HCT116 (cell line): ENCODE data around the gene NGEF. TPM values are rescaled to one million over a fixed set of nuclear protein-coding genes. Genes with fewer than 3 reads are reported as not detected.

Experiments
- ATAC-seq: fragments of 200-7000 bp; cut with Tn5 transposase; 2 replicates; pipeline ENCODE4 v1.9.1; 2020; ENCODE audit warnings: mild to moderate bottlenecking, moderate library complexity
- BruUV-seq: library from RNA; stranded (reverse); fragments of 400-500 nt; replicated peaks from 2 replicates; lab custom pipeline; 2021; lab: Mats Ljungman, UMichigan
- CTCF ChIA-PET: fragments of 300-600 bp; sonication (Branson Sonifier 250); formaldehyde crosslinking; loops from one replicate; lab custom pipeline; 2021; ENCODE audit warnings: antibody characterized with exemption; lab: Charles Lee
- POLR2A ChIA-PET: fragments of 300-600, 350-600 bp; sonication (Branson Sonifier 250); formaldehyde crosslinking; loops from one replicate; lab custom pipeline; 2021; ENCODE audit warnings: antibody characterized with exemption; lab: Charles Lee
- RAD21 ChIA-PET, 2 experiments: fragments of 300-600 bp; sonication (Branson Sonifier 250); formaldehyde crosslinking; loops; one replicate each; lab custom pipeline; 2023; ENCODE audit warnings: low total read pairs in 2 of 2; ENCODE audit not compliant: uncharacterized antibody in 2 of 2, unreplicated experiment in 2 of 2, low non-redundant PET in 1 of 2; lab: Charles Lee
- DNase-seq: peaks from one replicate; pipeline ENCODE4 v3.0.0-alpha.2; 2010; ENCODE audit warnings: low read depth, low spot score
- H2AFZ ChIP-seq: fragments of 200-600 bp; shearing (Covaris generic), sonication (generic); 2 replicates; pipeline ENCODE4 v1.6.1; 2017; ENCODE audit warnings: low read depth, mixed run types, mixed read lengths, antibody characterized with exemption, low read length; ENCODE audit not compliant: poor library complexity, severe bottlenecking
- H3K27ac ChIP-seq: 2 replicates; pipeline ENCODE4 v1.5.1; 2012; ENCODE audit warnings: low read depth, low read length
- H3K27me3 ChIP-seq: fragments of 200-600 bp; sonication (generic); 2 replicates; pipeline ENCODE4 v1.6.1; 2016; ENCODE audit warnings: mixed run types, low read length, mixed read lengths; ENCODE audit not compliant: insufficient read depth
- H3K36me3 ChIP-seq, 2 experiments: fragments of 200-500 bp in 1 of 2; fragments of 200-600 bp in 1 of 2; sonication (Bioruptor generic) in 1 of 2; sonication (generic) in 1 of 2; 2 replicates each; pipeline versions ENCODE4 v1.5.1 to v1.6.1; 2014 to 2016; ENCODE audit warnings: low read length in 2 of 2, inconsistent platforms in 1 of 2, mixed read lengths in 1 of 2, mixed run types in 1 of 2; ENCODE audit not compliant: insufficient read depth in 2 of 2, control insufficient read depth in 1 of 2
- H3K4me1 ChIP-seq, 2 experiments: fragments of 200-600 bp in 1 of 2; sonication (generic) in 1 of 2; 2 replicates each; pipeline versions ENCODE4 v1.5.1 to v1.6.1; 2012 to 2017; ENCODE audit warnings: low read length in 2 of 2, inconsistent platforms in 1 of 2, mild to moderate bottlenecking in 1 of 2, mixed read lengths in 1 of 2, mixed run types in 1 of 2, moderate library complexity in 1 of 2; ENCODE audit not compliant: insufficient read depth in 2 of 2, control insufficient read depth in 1 of 2
- H3K4me2 ChIP-seq: fragments of 200-600 bp; sonication (generic); 2 replicates; pipeline ENCODE4 v1.6.1; 2017; ENCODE audit warnings: mixed run types, low read length, mixed read lengths
- H3K4me3 ChIP-seq, 2 experiments: fragments of 200-600 bp in 1 of 2; sonication (generic) in 1 of 2; replicated peaks in 1 of 2; 2 replicates each; pipeline ENCODE4 v1.5.1; 2011 to 2016; ENCODE audit warnings: low read length in 2 of 2, control low read depth in 1 of 2, low read depth in 1 of 2, mild to moderate bottlenecking in 1 of 2, mixed read lengths in 1 of 2, mixed run types in 1 of 2
- H3K79me2 ChIP-seq: fragments of 200-600 bp; sonication (generic); 2 replicates; pipeline ENCODE4 v1.6.1; 2017; ENCODE audit warnings: mild to moderate bottlenecking, mixed run types, low read length, moderate library complexity, mixed read lengths; ENCODE audit not compliant: insufficient read depth
- H3K9ac ChIP-seq: fragments of 200-600 bp; sonication (generic); 2 replicates; pipeline ENCODE4 v1.6.1; 2016; ENCODE audit warnings: low read length, mixed read lengths
- H3K9me2 ChIP-seq: fragments of 200-600 bp; sonication (generic), shearing (Covaris generic); 2 replicates; pipeline ENCODE4 v1.6.1; 2017; ENCODE audit warnings: mixed run types, mild to moderate bottlenecking, moderate library complexity; ENCODE audit not compliant: insufficient read depth
- H3K9me3 ChIP-seq, 2 experiments: fragments of 200-500 bp in 1 of 2; fragments of 200-600 bp in 1 of 2; sonication (Bioruptor generic) in 1 of 2; sonication (generic) in 1 of 2; 2 replicates each; pipeline ENCODE4 v1.6.1; 2014 to 2017; ENCODE audit warnings: low read length in 2 of 2, mixed read lengths in 2 of 2, inconsistent platforms in 1 of 2, low read depth in 1 of 2, mild to moderate bottlenecking in 1 of 2, mixed run types in 1 of 2, moderate library complexity in 1 of 2; ENCODE audit not compliant: control insufficient read depth in 1 of 2, insufficient read depth in 1 of 2
- H4K20me1 ChIP-seq: fragments of 200-600 bp; sonication (generic), shearing (Covaris generic); 2 replicates; pipeline ENCODE4 v1.6.1; 2017; ENCODE audit warnings: mixed run types, mild to moderate bottlenecking, moderate library complexity; ENCODE audit not compliant: insufficient read depth
- ATF3 ChIP-seq: IDR thresholded peaks from 2 replicates; pipeline ENCODE4 v1.6.1; 2012
- CEBPB ChIP-seq: IDR thresholded peaks from 2 replicates; pipeline ENCODE4 v1.6.1; 2012; ENCODE audit warnings: low read depth
- CTCF ChIP-seq, 3 experiments: fragments of 200-600 bp in 1 of 3; sonication (generic) in 1 of 3; IDR thresholded peaks in 2 of 3; conservative IDR thresholded peaks in 1 of 3; 2 replicates each; pipeline ENCODE4 v1.5.1; 2012 to 2017; ENCODE audit warnings: low read depth in 2 of 3, low read length in 2 of 3, antibody characterized with exemption in 1 of 3, borderline replicate concordance in 1 of 3, control low read depth in 1 of 3, mild to moderate bottlenecking in 1 of 3, mixed read lengths in 1 of 3, mixed run types in 1 of 3, moderate library complexity in 1 of 3; ENCODE audit not compliant: insufficient read depth in 1 of 3
- EGR1 ChIP-seq: IDR thresholded peaks from 2 replicates; pipeline ENCODE4 v1.6.1; 2012; ENCODE audit warnings: low read depth
- ELF1 ChIP-seq: IDR thresholded peaks from 2 replicates; pipeline ENCODE4 v1.6.1; 2012; ENCODE audit warnings: low read depth, borderline replicate concordance
- EZH2phosphoT487 ChIP-seq: fragments of 200-600 bp; IDR thresholded peaks from 2 replicates; pipeline ENCODE4 v1.6.1; 2018; ENCODE audit warnings: antibody characterized with exemption, borderline replicate concordance
- JUND ChIP-seq: IDR thresholded peaks from 2 replicates; pipeline ENCODE4 v1.6.1; 2012
- MAX ChIP-seq: IDR thresholded peaks from 2 replicates; pipeline ENCODE4 v1.6.1; 2012
- POLR2A ChIP-seq: IDR thresholded peaks from 2 replicates; pipeline ENCODE4 v1.7.0; 2011; ENCODE audit warnings: borderline replicate concordance; ENCODE audit not compliant: insufficient read depth, insufficient read length; ENCODE audit errors: extremely low read depth
- POLR2AphosphoS5 ChIP-seq: IDR thresholded peaks from 2 replicates; pipeline ENCODE4 v1.6.1; 2011; ENCODE audit warnings: mild to moderate bottlenecking, low read depth, low read length, moderate library complexity
- RAD21 ChIP-seq: IDR thresholded peaks from 2 replicates; pipeline ENCODE4 v1.6.1; 2012; ENCODE audit warnings: low read depth, mild to moderate bottlenecking
- SIN3A ChIP-seq: IDR thresholded peaks from 2 replicates; pipeline ENCODE4 v1.6.1; 2012; ENCODE audit warnings: low read depth
- SP1 ChIP-seq: IDR thresholded peaks from 2 replicates; pipeline ENCODE4 v1.6.1; 2012; ENCODE audit warnings: low read depth
- SRF ChIP-seq: IDR thresholded peaks from 2 replicates; pipeline ENCODE4 v1.6.1; 2012; ENCODE audit warnings: low read depth
- YY1 ChIP-seq: IDR thresholded peaks from 2 replicates; pipeline ENCODE4 v1.6.1; 2011; ENCODE audit warnings: low read length, low read depth, moderate library complexity, mild to moderate bottlenecking; ENCODE audit not compliant: insufficient replicate concordance; ENCODE audit errors: extremely low read depth
- ZNF274 ChIP-seq: fragments of 200-500 bp; sonication (Bioruptor generic); IDR thresholded peaks from 2 replicates; pipeline ENCODE4 v1.6.1; 2014; ENCODE audit warnings: mild to moderate bottlenecking, low read depth, low read length, inconsistent platforms
- intact Hi-C: fragments of 100-400 bp; cut with micrococcal nuclease; formaldehyde crosslinking; loops from 2 replicates; pipeline ENCODE4 v1.10.0; 2022
- total RNA-seq: library from RNA; stranded (reverse); gene quantifications from one replicate; pipeline ENCODE4 v1.2.1, GENCODE V29; 2021; ENCODE audit not compliant: unreplicated experiment

The NGEF gene
- total RNA-seq, 1 experiment from 2014 or later: 12.6 TPM

- TF ChIP-seq YY1: no peak
- no peak for TF ChIP-seq EZH2phosphoT487
- no peak for TF ChIP-seq ELF1
- no peak for TF ChIP-seq JUND
- no peak for TF ChIP-seq MAX
Observed at GRCh38 chr2:232865165-232865564, 147.9 kb downstream of the NGEF start (continued).

- no peak for DNase-seq
- POLR2A ChIA-PET: no interaction called here
- CTCF ChIA-PET: no interaction called here
Observed at GRCh38 chr2:232863996-232864395, 149.1 kb downstream of the NGEF start.

More at GRCh38 chr2:232863996-232864395, 149.1 kb downstream of the NGEF start:
- Histone ChIP-seq H3K79me2 (no peaks in the 10 kb centered on the region), H3K9me3 (no peaks in the 10 kb centered on the region), H3K4me2 (no peak overlapping the region), H3K9me2 (no peaks in the 10 kb centered on the region), H3K36me3 (peaks cover 0 to 10% of the 10 kb centered on the region in 2 experiments; a peak in 1 of 4 replicates), H3K4me1 (peaks cover 0 to 5% of the 10 kb centered on the region in 2 experiments; a peak in 1 of 4 replicates), H4K20me1 (no peaks in the 10 kb centered on the region; the same call in 1 of the 2 replicates), H2AFZ (no peak overlapping the region), H3K27ac (no peak overlapping the region), H3K4me3 (no peak overlapping the region), H3K27me3 (no peaks in the 10 kb centered on the region), H3K9ac (no peak overlapping the region)
- RAD21 ChIA-PET: no interaction called here
- no peak for ATAC-seq
- no TSS peak for BruUV-seq
- intact Hi-C loops: no loop called here
- TF ChIP-seq ZNF274 (no peak), RAD21 (no peak), CTCF (IDR thresholded peaks at IDR 0.05 in 2 of 3, conservative IDR thresholded peaks at IDR 0.05 in 1 of 3; ENCODE audit: borderline replicate concordance in 1 of 3, insufficient read depth in 1 of 3, low read depth in 2 of 3, low read length in 2 of 3) (no peak), SP1 (no peak), POLR2AphosphoS5 (no peak), SIN3A (no peak), ATF3 (no peak), JUND (no peak), CEBPB (no peak), SRF (no peak), EGR1 (no peak), POLR2A (no peak), EZH2phosphoT487 (no peak)
